ENCODE measurements around the gene SIKE1. TPM values are rescaled to one million over a fixed set of nuclear protein-coding genes. Genes with fewer than 3 reads are reported as not detected.

Gene SIKE1
- total RNA-seq, 2 experiments from 2014 or later: 60.4 to 66.7 TPM

- intact Hi-C loops (cut with micrococcal nuclease): no loop called here
- H3K4me3 Mint-ChIP-seq: no peak overlapping the region
- DNase-seq: no peak
- H3K9me3 Mint-ChIP-seq: no peaks in the 10 kb centered on the region
- peaks cover 70% of the 10 kb centered on the region for H3K36me3 Mint-ChIP-seq
- no peak overlapping the region for H3K27ac Mint-ChIP-seq
- H3K27me3 Mint-ChIP-seq: no peaks in the 10 kb centered on the region
- CTCF ChIA-PET: interaction anchor here (0.9 kb wide), 1 partner anchor 213 kb away, joined by 3 read pairs; no protein-coding TSS in a partner anchor
- POLR2A ChIA-PET: no interaction called here
- peaks cover 5% of the 10 kb centered on the region for H3K4me1 Mint-ChIP-seq (ENCODE audit: low read depth)
Measured at GRCh38 chr1:114725230-114725629, 55.3 kb downstream of the SIKE1 start.

- Mint-ChIP-seq H3K4me3 (no peak overlapping the region), H3K27ac (peak overlapping the region; percentile 61), H3K9me3 (no peaks in the 10 kb centered on the region), H3K27me3 (no peaks in the 10 kb centered on the region), H3K4me1 (ENCODE audit: low read depth) (peaks cover 14% of the 10 kb centered on the region), H3K36me3 (peaks cover 71% of the 10 kb centered on the region)
- intact Hi-C loops (cut with micrococcal nuclease): no loop called here
- POLR2A ChIA-PET: no interaction called here
- DNase-seq: no peak
- CTCF ChIA-PET: no interaction called here
Measured at GRCh38 chr1:114723915-114724314, 56.6 kb downstream of the SIKE1 start.

- peak overlapping the region; percentile 61 for H3K27ac Mint-ChIP-seq
- no peaks in the 10 kb centered on the region for H3K9me3 Mint-ChIP-seq
- no peak for DNase-seq
- H3K4me1 Mint-ChIP-seq (ENCODE audit: low read depth): peaks cover 17% of the 10 kb centered on the region
- intact Hi-C loops (cut with micrococcal nuclease): no loop called here
- ChIA-PET POLR2A (no interaction called here), CTCF (no interaction called here)
- H3K4me3 Mint-ChIP-seq: no peak overlapping the region
- no peaks in the 10 kb centered on the region for H3K27me3 Mint-ChIP-seq
- H3K36me3 Mint-ChIP-seq: peaks cover 73% of the 10 kb centered on the region
Measured at GRCh38 chr1:114723457-114723856, 57.0 kb downstream of the SIKE1 start.

GRCh38 chr1:114720492-114720891 lies 60.0 kb downstream of the SIKE1 start:
- CTCF ChIA-PET: interaction anchor here (1.6 to 1.8 kb wide), 2 partner anchors 27 to 374 kb away, joined by 4 to 5 read pairs; no protein-coding TSS in a partner anchor
- POLR2A ChIA-PET: no interaction called here
- Mint-ChIP-seq H3K4me3 (no peak overlapping the region), H3K9me3 (no peaks in the 10 kb centered on the region), H3K27me3 (no peaks in the 10 kb centered on the region), H3K27ac (no peak overlapping the region), H3K4me1 (ENCODE audit: low read depth) (peaks cover 28% of the 10 kb centered on the region), H3K36me3 (peaks cover 65% of the 10 kb centered on the region)
- no peak for DNase-seq
- intact Hi-C loops (cut with micrococcal nuclease): no loop called here

Other genes starting within 250 kb of the SIKE1 start
- 10 to 100 TPM; 48.5 to 49.0 TPM for gene BCAS2, start 199.1 kb downstream of the SIKE1 start, total RNA-seq
- under 1 TPM; 0.90 to 0.93 TPM for gene DENND2C, start 110.6 kb downstream of the SIKE1 start, total RNA-seq
- gene AMPD1, start 85.1 kb downstream of the SIKE1 start, total RNA-seq: not detected
- gene NRAS, start 63.9 kb downstream of the SIKE1 start, total RNA-seq: 10 to 100 TPM; 51.7 to 52.1 TPM
- 100 to 1,000 TPM; 452 to 464 TPM for gene CSDE1, start 22.7 kb downstream of the SIKE1 start, total RNA-seq
- gene SYCP1, start 74.2 kb upstream of the SIKE1 start, total RNA-seq: not detected
- not detected for gene TSHB, start 249.1 kb upstream of the SIKE1 start, total RNA-seq